PC-3 (cell line): ENCODE measurements around the gene LPCAT2. TPM values are rescaled to one million over a fixed set of nuclear protein-coding genes. Genes with fewer than 3 reads are reported as not detected.

Source experiments
- ATAC-seq: fragments of 200-7000 bp; cut with Tn5 transposase; 2 replicates; pipeline ENCODE4 v1.9.1; 2020; ENCODE audit warnings: mild to moderate bottlenecking, moderate library complexity
- BruUV-seq: library from RNA; stranded (reverse); fragments of 400-500 nt; replicated peaks from 2 replicates; lab custom pipeline; 2021; lab: Mats Ljungman, UMichigan
- CTCF ChIA-PET: fragments of 300-600 bp; sonication (Branson Sonifier 250); formaldehyde crosslinking; loops from one replicate; lab custom pipeline; 2022; ENCODE audit warnings: antibody characterized with exemption; lab: Charles Lee
- POLR2A ChIA-PET: fragments of 300-600 bp; sonication (Branson Sonifier 250); formaldehyde crosslinking; loops from one replicate; lab custom pipeline; 2022; ENCODE audit warnings: antibody characterized with exemption; ENCODE audit not compliant: unreplicated experiment; lab: Charles Lee
- DNase-seq: peaks from one replicate; pipeline ENCODE4 v3.0.0-alpha.2; 2015
- H2AFZ ChIP-seq: fragments of 300-600 bp; sonication (generic); 2 replicates; pipeline ENCODE4 v1.6.0; 2016; ENCODE audit warnings: antibody characterized with exemption, low read length
- H3F3A ChIP-seq: fragments of 300-600 bp; sonication (generic); one replicate; pipeline ENCODE4 v1.6.0; 2017; ENCODE audit warnings: antibody characterized with exemption, low read length, control low read depth, mild to moderate bottlenecking; ENCODE audit not compliant: unreplicated experiment
- H3K27ac ChIP-seq: fragments of 300-600 bp; sonication (generic); 2 replicates; pipeline ENCODE4 v1.5.1; 2016; ENCODE audit warnings: mild to moderate bottlenecking, low read length
- H3K27me3 ChIP-seq: fragments of 300-600 bp; sonication (generic); 2 replicates; pipeline ENCODE4 v1.6.1; 2016; ENCODE audit warnings: low read length, mixed read lengths
- H3K36me3 ChIP-seq: fragments of 300-600 bp; sonication (generic); 2 replicates; pipeline ENCODE4 v1.6.1; 2016; ENCODE audit warnings: low read depth, mixed run types, low read length, mixed read lengths
- H3K4me1 ChIP-seq: fragments of 300-600 bp; sonication (generic); 2 replicates; pipeline ENCODE4 v1.5.1; 2016; ENCODE audit warnings: low read length; ENCODE audit not compliant: insufficient read depth
- H3K4me2 ChIP-seq: fragments of 300-600 bp; sonication (generic); 2 replicates; pipeline ENCODE4 v1.6.0; 2016; ENCODE audit warnings: low read length
- H3K4me3 ChIP-seq: fragments of 300-600 bp; sonication (generic); 2 replicates; pipeline ENCODE4 v1.5.1; 2016; ENCODE audit warnings: mild to moderate bottlenecking, low read length, mixed read lengths
- H3K79me2 ChIP-seq: fragments of 300-600 bp; sonication (generic); 2 replicates; pipeline ENCODE4 v1.6.1; 2017; ENCODE audit warnings: low read length, mixed read lengths
- H3K9ac ChIP-seq: fragments of 300-600 bp; sonication (generic); 2 replicates; pipeline ENCODE4 v1.6.0; 2016; ENCODE audit warnings: mild to moderate bottlenecking, low read length
- H3K9me2 ChIP-seq: fragments of 300-600 bp; sonication (generic); replicated peaks from 2 replicates; pipeline ENCODE4 v1.6.1; 2016; ENCODE audit warnings: mixed run types, low read length, mixed read lengths
- H3K9me3 ChIP-seq: fragments of 300-600 bp; sonication (generic); 2 replicates; pipeline ENCODE4 v1.6.1; 2016; ENCODE audit warnings: low read length, mixed read lengths
- H4K20me1 ChIP-seq: fragments of 300-600 bp; sonication (generic); 2 replicates; pipeline ENCODE4 v1.6.1; 2016; ENCODE audit warnings: low read length, mixed read lengths
- CTCF ChIP-seq: fragments of 300-600 bp; sonication (generic); conservative IDR thresholded peaks from 2 replicates; pipeline ENCODE4 v1.5.1; 2017; ENCODE audit warnings: antibody characterized with exemption, low read depth, mild to moderate bottlenecking, low read length
- EZH2 ChIP-seq: fragments of 300-600 bp; sonication (generic); IDR thresholded peaks from one replicate; pipeline ENCODE4 v1.6.1; 2017; ENCODE audit warnings: antibody characterized with exemption, mild to moderate bottlenecking, low read length; ENCODE audit not compliant: unreplicated experiment
- EZH2phosphoT487 ChIP-seq: fragments of 300-600 bp; sonication (generic); IDR thresholded peaks from 2 replicates; pipeline ENCODE4 v1.6.1; 2018; ENCODE audit warnings: mild to moderate bottlenecking, antibody characterized with exemption, low read length, borderline replicate concordance
- intact Hi-C: fragments of 100-400 bp; cut with micrococcal nuclease; formaldehyde crosslinking; loops from 2 replicates; pipeline ENCODE4 v1.9.0; 2023
- total RNA-seq: library from RNA; depleted of rRNA; stranded (reverse); fragments of >200 nt; gene quantifications from 2 replicates; pipeline ENCODE4 v1.2.3, GENCODE V29; 2014

Gene LPCAT2
- total RNA-seq, 1 experiment from 2014 or later, result 8.0 TPM

- Histone ChIP-seq H3K9ac (no peak overlapping the region), H3F3A (no peaks in the 10 kb centered on the region), H3K27me3 (no peaks in the 10 kb centered on the region), H3K4me2 (no peak overlapping the region), H2AFZ (no peak overlapping the region), H3K9me3 (no peaks in the 10 kb centered on the region), H3K4me3 (no peak overlapping the region), H3K4me1 (no peaks in the 10 kb centered on the region), H3K9me2 (no peaks in the 10 kb centered on the region), H4K20me1 (no peaks in the 10 kb centered on the region), H3K27ac (no peak overlapping the region), H3K79me2 (no peaks in the 10 kb centered on the region), H3K36me3 (no peaks in the 10 kb centered on the region)
- ChIA-PET CTCF (no interaction called here), POLR2A (no interaction called here)
- ATAC-seq, result no peak
- intact Hi-C loops, result no loop called here
- no TSS peak for BruUV-seq
- TF ChIP-seq EZH2phosphoT487 (no peak), CTCF (no peak), EZH2 (no peak)
- no peak for DNase-seq
Observed at GRCh38 chr16:55559933-55560516, 51.2 kb downstream of the LPCAT2 start.

- ChIA-PET POLR2A (no interaction called here), CTCF (no interaction called here)
- Histone ChIP-seq H3K27me3 (no peaks in the 10 kb centered on the region), H3K9me3 (no peaks in the 10 kb centered on the region), H3K9me2 (no peaks in the 10 kb centered on the region), H3F3A (no peaks in the 10 kb centered on the region), H3K4me2 (no peak overlapping the region), H3K27ac (no peak overlapping the region), H3K9ac (no peak overlapping the region), H3K4me3 (no peak overlapping the region), H3K4me1 (no peaks in the 10 kb centered on the region), H3K36me3 (no peaks in the 10 kb centered on the region), H3K79me2 (no peaks in the 10 kb centered on the region), H4K20me1 (no peaks in the 10 kb centered on the region), H2AFZ (no peak overlapping the region)
- ATAC-seq, result no peak
- no TSS peak for BruUV-seq
- DNase-seq, result no peak
- TF ChIP-seq EZH2, result no peak
- TF ChIP-seq CTCF, result no peak
- no peak for TF ChIP-seq EZH2phosphoT487
- intact Hi-C loops, result no loop called here
Observed at GRCh38 chr16:55561319-55561848, 52.5 kb downstream of the LPCAT2 start.

GRCh38 chr16:55562936-55563335 lies 54.1 kb downstream of the LPCAT2 start:
- ATAC-seq (no peak), DNase-seq (no peak)
- CTCF ChIA-PET, result no interaction called here
- BruUV-seq, result no TSS peak
- Histone ChIP-seq H3K4me3 (no peak overlapping the region), H3K4me1 (no peaks in the 10 kb centered on the region), H3K9me2 (no peaks in the 10 kb centered on the region), H3K36me3 (no peaks in the 10 kb centered on the region), H2AFZ (no peak overlapping the region), H3F3A (no peaks in the 10 kb centered on the region), H3K9ac (no peak overlapping the region), H3K79me2 (no peaks in the 10 kb centered on the region), H3K9me3 (no peaks in the 10 kb centered on the region), H3K27me3 (no peaks in the 10 kb centered on the region), H3K4me2 (no peak overlapping the region), H3K27ac (no peak overlapping the region), H4K20me1 (no peaks in the 10 kb centered on the region)
- POLR2A ChIA-PET, result no interaction called here
- intact Hi-C loops, result no loop called here
- TF ChIP-seq EZH2 (no peak), CTCF (no peak), EZH2phosphoT487 (no peak)
